Liver (tissue), 9 donors: ENCODE results near the gene LEKR1. TPM values are rescaled to one million over a fixed set of nuclear protein-coding genes. Genes with fewer than 3 reads are reported as not detected.

Source experiments
- DNase-seq: peaks from one replicate; pipeline ENCODE4 v3.0.0-alpha.2; 2017; ENCODE audit warnings: low spot score
- H3K27ac ChIP-seq, 2 donors: one replicate each; pipeline ENCODE4 v1.7.0; 2013; ENCODE audit warnings: inconsistent platforms in 2 of 2, low read length in 2 of 2, control low read depth in 1 of 2, low read depth in 1 of 2, mild to moderate bottlenecking in 1 of 2
- H3K27me3 ChIP-seq, 4 donors: one replicate each; pipeline versions ENCODE4 v1.6.1 to v1.7.0; 2013; ENCODE audit warnings: low read length in 3 of 4, inconsistent platforms in 1 of 4, mild to moderate bottlenecking in 1 of 4, moderate library complexity in 1 of 4; ENCODE audit not compliant: control insufficient read depth in 4 of 4, insufficient read depth in 4 of 4
- H3K36me3 ChIP-seq, 4 donors: one replicate each; pipeline versions ENCODE4 v1.6.1 to v1.7.0; 2013; ENCODE audit warnings: low read length in 3 of 4, mild to moderate bottlenecking in 3 of 4, low read depth in 1 of 4, moderate library complexity in 1 of 4; ENCODE audit not compliant: control insufficient read depth in 4 of 4, insufficient read depth in 3 of 4
- H3K4me1 ChIP-seq, 4 donors: one replicate each; pipeline versions ENCODE4 v1.6.1 to v1.7.0; 2013; ENCODE audit warnings: low read length in 3 of 4, mild to moderate bottlenecking in 3 of 4, moderate library complexity in 1 of 4; ENCODE audit not compliant: control insufficient read depth in 4 of 4, insufficient read depth in 4 of 4
- H3K4me3 ChIP-seq, 3 donors: one replicate each; pipeline versions ENCODE4 v1.6.1 to v1.7.0; 2013; ENCODE audit warnings: low read length in 3 of 3, control low read depth in 1 of 3, low read depth in 1 of 3, mild to moderate bottlenecking in 1 of 3
- H3K9ac ChIP-seq, 2 donors: one replicate each; pipeline ENCODE4 v1.7.0; 2013; ENCODE audit warnings: low read length in 2 of 2, mild to moderate bottlenecking in 2 of 2, moderate library complexity in 2 of 2, control low read depth in 1 of 2, low read depth in 1 of 2
- H3K9me3 ChIP-seq, 4 donors: one replicate each; pipeline versions ENCODE4 v1.6.1 to v1.7.0; 2013; ENCODE audit warnings: low read length in 3 of 4; ENCODE audit not compliant: control insufficient read depth in 4 of 4
- ATF3 ChIP-seq: IDR thresholded peaks from 2 replicates; pipeline ENCODE4 v1.6.1; 2016; ENCODE audit warnings: antibody characterized with exemption
- CTCF ChIP-seq: fragments of 150-350 bp; IDR thresholded peaks from 2 replicates; pipeline ENCODE4 v1.5.1; 2017; ENCODE audit warnings: improper control_type of control experiment, low read depth, low read length; ENCODE audit not compliant: missing input control
- EGR1 ChIP-seq, 2 donors: IDR thresholded peaks; 2 replicates each; pipeline ENCODE4 v1.6.1; 2016 to 2018; ENCODE audit warnings: antibody characterized with exemption in 2 of 2, low read depth in 2 of 2
- FOXA1 ChIP-seq: IDR thresholded peaks from 2 replicates; pipeline ENCODE4 v1.6.1; 2016; ENCODE audit warnings: antibody characterized with exemption
- FOXA2 ChIP-seq: IDR thresholded peaks from 2 replicates; pipeline ENCODE4 v1.6.1; 2016; ENCODE audit warnings: antibody characterized with exemption
- GABPA ChIP-seq, 2 donors: IDR thresholded peaks in 1 of 2; conservative IDR thresholded peaks in 1 of 2; 2 replicates each; pipeline ENCODE4 v1.6.1; 2016; ENCODE audit warnings: antibody characterized with exemption in 2 of 2, mild to moderate bottlenecking in 1 of 2, moderate library complexity in 1 of 2
- HNF4A ChIP-seq, 2 donors: conservative IDR thresholded peaks; 2 replicates each; pipeline ENCODE4 v1.6.1; 2016; ENCODE audit warnings: antibody characterized with exemption in 2 of 2, mild to moderate bottlenecking in 2 of 2
- HNF4G ChIP-seq: IDR thresholded peaks from 2 replicates; pipeline ENCODE4 v1.6.1; 2016; ENCODE audit warnings: antibody characterized with exemption
- JUND ChIP-seq, 2 donors: IDR thresholded peaks; 2 replicates each; pipeline ENCODE4 v1.6.1; 2016; ENCODE audit warnings: antibody characterized with exemption in 2 of 2
- MAX ChIP-seq: IDR thresholded peaks from 2 replicates; pipeline ENCODE4 v1.6.1; 2016; ENCODE audit warnings: antibody characterized with exemption
- NR2F2 ChIP-seq: IDR thresholded peaks from 2 replicates; pipeline ENCODE4 v1.6.1; 2016; ENCODE audit warnings: antibody characterized with exemption
- RAD21 ChIP-seq, 2 donors: IDR thresholded peaks; 2 replicates each; pipeline ENCODE4 v1.6.1; 2016; ENCODE audit warnings: antibody characterized with exemption in 2 of 2, mild to moderate bottlenecking in 2 of 2
- REST ChIP-seq: IDR thresholded peaks from 2 replicates; pipeline ENCODE4 v1.6.1; 2016; ENCODE audit warnings: antibody characterized with exemption, mild to moderate bottlenecking
- RXRA ChIP-seq, 2 donors: IDR thresholded peaks; 2 replicates each; pipeline ENCODE4 v1.6.1; 2017 to 2018; ENCODE audit warnings: antibody characterized with exemption in 2 of 2, mild to moderate bottlenecking in 1 of 2
- SP1 ChIP-seq: IDR thresholded peaks from 2 replicates; pipeline ENCODE4 v1.6.1; 2018; ENCODE audit warnings: antibody characterized with exemption, mild to moderate bottlenecking
- TAF1 ChIP-seq: conservative IDR thresholded peaks from 2 replicates; pipeline ENCODE4 v1.6.1; 2016; ENCODE audit warnings: antibody characterized with exemption, mild to moderate bottlenecking
- YY1 ChIP-seq: IDR thresholded peaks from 2 replicates; pipeline ENCODE4 v1.6.1; 2016; ENCODE audit warnings: antibody characterized with exemption, mild to moderate bottlenecking
- ZBTB33 ChIP-seq: IDR thresholded peaks from 2 replicates; pipeline ENCODE4 v1.6.1; 2016; ENCODE audit warnings: antibody characterized with exemption
- WGBS: extraction: QIAGEN DNeasy Blood & Tissue Kit; methylation state at CpG from one replicate; pipeline ENCODE4 v1.1.7; 2013; 5-methylcytosine and 5-hydroxymethylcytosine counted together
- polyA plus RNA-seq, 2 donors: library from polyadenylated mRNA; stranded (reverse) in 1 of 2; unstranded in 1 of 2; fragments of 200-250 nt in 1 of 2; fragments of >200 nt in 1 of 2; fragmentation: Nextera tagmentation in 1 of 2; extraction: Ambion mirVana in 1 of 2; gene quantifications; one replicate each; pipeline versions ENCODE4 v1.2.1 to v1.2.3, GENCODE V29; 2013 to 2015
- total RNA-seq, 2 donors: library from RNA; depleted of rRNA; stranded (reverse); fragments of >200 nt; gene quantifications; one replicate each; pipeline ENCODE4 v1.2.3, GENCODE V29; 2014
- donor health status: healthy.
- donor health status: healthy.
- donor health status: healthy.
- donor health status: healthy.
- donor health status: healthy.

Gene LEKR1
- total and polyA plus RNA-seq, 4 donors: 0.19 to 0.72 (median 0.44) TPM

- TF ChIP-seq ZBTB33: no peak
- no peak for TF ChIP-seq TAF1
- no peak for TF ChIP-seq ATF3
- no peak for TF ChIP-seq GABPA (IDR thresholded peaks at IDR 0.05 in 1 of 2, conservative IDR thresholded peaks at IDR 0.05 in 1 of 2)
Measured at GRCh38 chr3:156983559-156983958, 157.4 kb downstream of the LEKR1 start (continued).

- no peak overlapping the region for H3K9ac ChIP-seq
- H3K9me3 ChIP-seq: no peaks in the 10 kb centered on the region
- H3K27ac ChIP-seq: no peak overlapping the region
- WGBS: 82% methylated on average over 5 of the region's 5 CpGs
- no peak for DNase-seq
- no peaks in the 10 kb centered on the region for H3K27me3 ChIP-seq
- TF ChIP-seq HNF4A (conservative IDR thresholded peaks at IDR 0.05) (no peak), RXRA (IDR thresholded peaks at IDR 0.05) (no peak), SP1 (no peak), FOXA2 (no peak), GABPA (IDR thresholded peaks at IDR 0.05 in 1 of 2, conservative IDR thresholded peaks at IDR 0.05 in 1 of 2) (no peak), YY1 (no peak), REST (no peak), TAF1 (no peak), FOXA1 (no peak), JUND (IDR thresholded peaks at IDR 0.05) (no peak), MAX (no peak), EGR1 (IDR thresholded peaks at IDR 0.05; ENCODE audit: low read depth in 2 of 2) (no peak), ATF3 (no peak), CTCF (no peak), NR2F2 (no peak), HNF4G (no peak), RAD21 (IDR thresholded peaks at IDR 0.05) (no peak), ZBTB33 (no peak)
- no peaks in the 10 kb centered on the region for H3K4me1 ChIP-seq
- no peaks in the 10 kb centered on the region for H3K36me3 ChIP-seq
- H3K4me3 ChIP-seq: no peak overlapping the region
Measured at GRCh38 chr3:156985711-156986110, 159.6 kb downstream of the LEKR1 start.
